Stomach smooth muscle (tissue), 2 donors: Measurements from ENCODE around the gene RANBP10.

Source experiments
- H3K27ac ChIP-seq: one replicate; pipeline ENCODE4 v1.7.0; 2013; ENCODE audit warnings: mild to moderate bottlenecking, low read length, inconsistent platforms
- H3K27me3 ChIP-seq, 2 donors: one replicate each; pipeline ENCODE4 v1.7.0; 2013; ENCODE audit warnings: low read length in 2 of 2; ENCODE audit not compliant: insufficient read depth in 2 of 2, control insufficient read depth in 1 of 2
- H3K36me3 ChIP-seq, 2 donors: one replicate each; pipeline ENCODE4 v1.7.0; 2013; ENCODE audit warnings: low read length in 2 of 2; ENCODE audit not compliant: control insufficient read depth in 2 of 2, insufficient read depth in 2 of 2
- H3K4me1 ChIP-seq: one replicate; pipeline ENCODE4 v1.7.0; 2013; ENCODE audit warnings: low read length; ENCODE audit not compliant: control insufficient read depth, insufficient read depth
- H3K4me3 ChIP-seq, 2 donors: one replicate each; pipeline ENCODE4 v1.7.0; 2013; ENCODE audit warnings: low read length in 2 of 2
- H3K9ac ChIP-seq, 2 donors: one replicate each; pipeline ENCODE4 v1.7.0; 2013; ENCODE audit warnings: low read length in 2 of 2, mild to moderate bottlenecking in 1 of 2
- H3K9me3 ChIP-seq, 2 donors: one replicate each; pipeline ENCODE4 v1.7.0; 2013; ENCODE audit warnings: low read length in 2 of 2; ENCODE audit not compliant: control insufficient read depth in 2 of 2
- donor health status: healthy.
- donor health status: Pancreatic carcinoma.

The RANBP10 gene

GRCh38 chr16:67727521-67728485 lies 78.6 kb downstream of the RANBP10 start:
- Histone ChIP-seq H3K4me1 (no peaks in the 10 kb centered on the region), H3K36me3 (peaks cover 51% of the 10 kb centered on the region in 2 donors), H3K9me3 (no peaks in the 10 kb centered on the region), H3K27ac (no peak overlapping the region), H3K4me3 (no peak overlapping the region), H3K9ac (no peak overlapping the region), H3K27me3 (no peaks in the 10 kb centered on the region)

DNA sequence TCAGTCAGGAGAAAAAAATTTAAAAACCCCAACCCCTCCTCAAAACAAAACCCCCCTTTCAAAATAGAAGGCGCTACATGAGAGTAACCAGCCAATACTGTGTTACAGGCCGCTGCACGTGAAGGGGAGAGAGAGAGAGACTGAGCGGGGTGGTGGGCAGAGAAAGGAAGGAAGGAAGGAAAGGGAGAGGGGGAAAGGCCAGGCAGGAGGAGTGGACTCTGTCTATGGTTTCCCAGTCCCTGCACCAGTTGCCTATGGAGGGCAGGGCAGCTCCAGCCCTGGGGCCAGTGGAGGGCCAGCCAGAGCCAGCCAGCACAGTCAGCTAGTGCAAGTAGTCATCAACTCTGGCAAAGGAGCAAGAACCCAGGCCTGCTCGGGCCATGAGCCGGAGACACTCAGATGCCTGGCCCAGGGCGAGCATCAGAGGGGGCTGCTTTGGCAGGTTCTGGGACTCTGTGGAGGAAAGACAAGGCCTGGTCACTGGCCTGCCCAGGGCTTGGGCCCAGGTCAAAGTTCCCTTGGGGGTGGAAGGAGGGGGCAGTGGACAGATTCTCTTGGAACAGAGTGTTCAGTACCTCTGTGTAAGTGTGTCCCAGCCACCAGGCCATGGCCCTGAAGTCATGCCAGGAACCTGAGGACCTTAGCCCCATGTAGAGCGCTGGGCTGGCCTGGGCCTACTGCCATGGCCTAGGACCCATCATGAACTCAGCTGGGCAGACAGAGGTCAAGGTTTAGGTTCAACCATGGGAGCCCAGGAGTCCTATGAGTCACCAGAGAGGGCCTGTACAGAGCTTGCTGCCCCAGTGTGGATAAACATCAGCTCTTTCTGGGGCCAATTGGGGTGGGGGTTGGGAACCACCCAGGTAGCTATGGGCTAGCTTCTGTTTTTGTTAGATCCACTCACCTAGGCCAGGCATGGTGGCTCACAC lies 80.0 kb downstream of the RANBP10 start:
- H3K27ac ChIP-seq, result no peak overlapping the region
- H3K36me3 ChIP-seq, result peaks cover 45 to 50% of the 10 kb centered on the region in 2 donors
- no peaks in the 10 kb centered on the region for H3K9me3 ChIP-seq
- H3K4me1 ChIP-seq, result no peaks in the 10 kb centered on the region
- no peaks in the 10 kb centered on the region for H3K27me3 ChIP-seq
- no peak overlapping the region for H3K9ac ChIP-seq
- no peak overlapping the region for H3K4me3 ChIP-seq

DNA sequence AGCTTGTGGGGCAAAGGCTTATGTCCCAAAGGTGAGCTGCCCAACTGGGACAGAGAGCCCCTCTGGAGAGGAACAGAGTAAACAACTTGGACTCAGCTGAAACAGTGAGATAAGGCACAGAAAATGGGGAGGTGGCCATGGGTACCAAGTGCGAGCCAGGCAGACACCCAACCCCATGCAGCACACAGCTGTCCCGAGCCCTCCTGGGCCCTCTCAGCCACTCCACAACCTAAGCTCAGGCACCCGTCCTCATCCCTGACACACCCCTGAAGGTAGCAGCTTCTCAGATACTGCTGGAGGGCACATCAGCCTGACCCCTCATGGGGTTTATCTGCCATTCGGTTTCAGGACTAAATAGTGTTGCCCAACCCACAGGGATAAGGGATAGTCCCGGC lies 82.5 kb downstream of the RANBP10 start:
- no peak overlapping the region for H3K27ac ChIP-seq
- no peak overlapping the region for H3K4me3 ChIP-seq
- H3K9ac ChIP-seq, result no peak overlapping the region
- peaks cover 22 to 27% of the 10 kb centered on the region in 2 donors for H3K36me3 ChIP-seq
- H3K4me1 ChIP-seq, result peaks cover 9% of the 10 kb centered on the region
- H3K9me3 ChIP-seq, result no peaks in the 10 kb centered on the region
- H3K27me3 ChIP-seq, result no peaks in the 10 kb centered on the region

DNA sequence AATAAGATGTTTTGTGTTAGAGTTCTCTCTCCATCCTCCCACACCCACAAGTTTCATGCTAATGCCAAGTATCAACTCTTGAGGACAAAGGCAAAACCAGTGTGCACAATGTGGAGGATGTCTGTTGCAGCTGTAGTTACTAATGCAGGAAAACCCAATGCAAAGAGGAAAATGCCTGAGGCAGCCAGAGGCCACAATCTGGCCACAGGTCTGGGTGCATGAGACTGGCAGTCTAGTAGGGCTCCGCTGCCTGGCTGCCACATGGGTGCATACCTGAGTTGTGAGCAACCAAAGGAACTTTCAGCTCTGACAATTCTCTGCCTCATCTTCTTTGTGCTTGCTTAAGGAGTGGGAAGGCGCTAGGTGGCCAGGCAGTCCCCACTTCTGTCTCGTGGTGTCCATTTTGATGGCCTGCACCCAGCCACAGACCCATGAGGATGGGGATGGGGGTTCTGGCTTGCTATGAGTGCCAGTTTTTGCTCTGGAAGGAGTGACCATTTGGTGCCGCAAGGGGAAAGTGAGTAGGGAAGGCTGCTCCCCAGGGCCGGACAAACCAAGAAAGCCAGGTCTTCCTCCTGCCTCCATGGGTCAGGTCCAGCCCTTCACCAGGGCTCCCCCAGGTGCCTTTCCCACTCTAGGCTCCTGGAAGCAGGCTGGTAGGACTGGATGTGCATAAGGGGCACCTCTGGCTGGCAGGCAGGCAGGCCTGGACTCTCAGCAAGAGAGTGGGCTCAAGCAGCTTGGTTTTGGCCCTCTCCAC lies 83.0 kb downstream of the RANBP10 start:
- Histone ChIP-seq H3K9me3 (no peaks in the 10 kb centered on the region), H3K4me3 (no peak overlapping the region), H3K27ac (no peak overlapping the region), H3K4me1 (peaks cover 13% of the 10 kb centered on the region), H3K9ac (no peak overlapping the region), H3K36me3 (peaks cover 17 to 21% of the 10 kb centered on the region in 2 donors), H3K27me3 (no peaks in the 10 kb centered on the region)

- H3K4me1 ChIP-seq, result peaks cover 18% of the 10 kb centered on the region
- H3K27ac ChIP-seq, result no peak overlapping the region
- no peaks in the 10 kb centered on the region for H3K27me3 ChIP-seq
- peak overlapping the region; percentile 86 to 94 for H3K9ac ChIP-seq
- H3K36me3 ChIP-seq, result peaks cover 3 to 5% of the 10 kb centered on the region in 2 donors
- H3K4me3 ChIP-seq, result peak overlapping the region in 1 of 2 donors; percentile 89
- H3K9me3 ChIP-seq, result no peaks in the 10 kb centered on the region
These were observed 86.1 kb downstream of the RANBP10 start for GRCh38 chr16:67720236-67720635.

DNA sequence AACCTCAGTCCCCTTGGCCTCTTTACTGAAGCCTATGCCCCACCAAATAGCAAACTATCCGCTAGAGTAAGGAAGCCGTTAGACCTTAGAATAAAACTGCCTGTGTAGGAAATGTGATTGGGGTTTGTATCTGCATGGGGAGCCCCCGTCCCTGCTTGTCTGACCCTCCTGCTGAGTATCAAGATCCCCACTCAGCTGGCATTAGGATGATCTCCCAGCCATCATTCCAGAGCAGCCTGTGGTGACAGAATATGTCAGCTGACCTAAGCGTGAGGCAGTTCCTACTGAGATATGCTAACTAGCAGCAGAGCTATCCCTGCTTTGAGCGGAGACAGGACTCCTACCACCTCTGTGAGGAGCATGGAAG lies 86.6 kb downstream of the RANBP10 start:
- Histone ChIP-seq H3K9me3 (no peaks in the 10 kb centered on the region), H3K4me3 (peak overlapping the region; percentile 84 to 89), H3K36me3 (peaks cover 2 to 3% of the 10 kb centered on the region in 2 donors), H3K27ac (peak overlapping the region; percentile 81), H3K4me1 (peaks cover 18% of the 10 kb centered on the region), H3K9ac (peak overlapping the region; percentile 86 to 94), H3K27me3 (no peaks in the 10 kb centered on the region)

- Histone ChIP-seq H3K27ac (peak within 1 kb of the TSS; percentile 81), H3K9me3 (no peaks in the 10 kb centered on the region), H3K4me1 (peaks cover 18% of the 10 kb centered on the region), H3K9ac (peak within 1 kb of the TSS; percentile 86 to 94), H3K4me3 (peak within 1 kb of the TSS; percentile 84 to 89), H3K27me3 (no peaks in the 10 kb centered on the region), H3K36me3 (peaks cover 0 to 3% of the 10 kb centered on the region in 2 donors)
These were observed 87.1 kb downstream of the RANBP10 start, which contains the start of gene GFOD2 for GRCh38 chr16:67719048-67719777. Gene GFOD2 (minus strand): TSS chr16:67719316. CDS start chr16:67685715, 33,601 bp downstream.

GRCh38 chr16:67718668-67719047 lies 87.7 kb downstream of the RANBP10 start:
- Histone ChIP-seq H3K36me3 (no peaks in the 10 kb centered on the region), H3K4me3 (peak overlapping the region; percentile 84 to 89), H3K4me1 (peaks cover 18% of the 10 kb centered on the region), H3K27me3 (no peaks in the 10 kb centered on the region), H3K27ac (peak overlapping the region; percentile 81), H3K9ac (peak overlapping the region; percentile 86 to 94), H3K9me3 (no peaks in the 10 kb centered on the region)

- no peaks in the 10 kb centered on the region for H3K9me3 ChIP-seq
- H3K4me1 ChIP-seq, result peaks cover 18% of the 10 kb centered on the region
- H3K36me3 ChIP-seq, result no peaks in the 10 kb centered on the region
- H3K4me3 ChIP-seq, result no peak overlapping the region
- no peak overlapping the region for H3K9ac ChIP-seq
- H3K27me3 ChIP-seq, result no peaks in the 10 kb centered on the region
- H3K27ac ChIP-seq, result no peak overlapping the region
These were observed 90.3 kb downstream of the RANBP10 start for GRCh38 chr16:67716097-67716496.
